Omental fat pad (tissue), 4 donors: Measurements from ENCODE around the gene FBXO31. TPM values are rescaled to one million over a fixed set of nuclear protein-coding genes. Genes with fewer than 3 reads are reported as not detected.

Experiments
- ATAC-seq: fragments of 150-250 bp; one replicate; pipeline ENCODE4 v1.9.1; 2016; ENCODE audit warnings: mild to moderate bottlenecking, moderate library complexity; ENCODE audit not compliant: low FRiP score
- DNase-seq: peaks from one replicate; pipeline ENCODE4 v3.0.0-alpha.2; 2019; ENCODE audit warnings: low spot score
- total RNA-seq, 4 donors: library from RNA; depleted of rRNA; stranded (reverse); fragments of >200 nt; gene quantifications; one replicate each; pipeline ENCODE4 v1.1.0, GENCODE V29; 2016
- TF ChIP-seq, protein P1 (sequence below), 3 donors: fragments of 450-650 bp; IDR thresholded peaks; one replicate each; pipeline ENCODE4 v1.5.1; 2016 to 2017; ENCODE audit warnings: antibody characterized with exemption in 3 of 3, mild to moderate bottlenecking in 3 of 3, moderate library complexity in 2 of 3

FBXO31 gene
- total RNA-seq, 4 donors from 2014 or later: 32.8 to 187 (median 61.9) TPM

DNA sequence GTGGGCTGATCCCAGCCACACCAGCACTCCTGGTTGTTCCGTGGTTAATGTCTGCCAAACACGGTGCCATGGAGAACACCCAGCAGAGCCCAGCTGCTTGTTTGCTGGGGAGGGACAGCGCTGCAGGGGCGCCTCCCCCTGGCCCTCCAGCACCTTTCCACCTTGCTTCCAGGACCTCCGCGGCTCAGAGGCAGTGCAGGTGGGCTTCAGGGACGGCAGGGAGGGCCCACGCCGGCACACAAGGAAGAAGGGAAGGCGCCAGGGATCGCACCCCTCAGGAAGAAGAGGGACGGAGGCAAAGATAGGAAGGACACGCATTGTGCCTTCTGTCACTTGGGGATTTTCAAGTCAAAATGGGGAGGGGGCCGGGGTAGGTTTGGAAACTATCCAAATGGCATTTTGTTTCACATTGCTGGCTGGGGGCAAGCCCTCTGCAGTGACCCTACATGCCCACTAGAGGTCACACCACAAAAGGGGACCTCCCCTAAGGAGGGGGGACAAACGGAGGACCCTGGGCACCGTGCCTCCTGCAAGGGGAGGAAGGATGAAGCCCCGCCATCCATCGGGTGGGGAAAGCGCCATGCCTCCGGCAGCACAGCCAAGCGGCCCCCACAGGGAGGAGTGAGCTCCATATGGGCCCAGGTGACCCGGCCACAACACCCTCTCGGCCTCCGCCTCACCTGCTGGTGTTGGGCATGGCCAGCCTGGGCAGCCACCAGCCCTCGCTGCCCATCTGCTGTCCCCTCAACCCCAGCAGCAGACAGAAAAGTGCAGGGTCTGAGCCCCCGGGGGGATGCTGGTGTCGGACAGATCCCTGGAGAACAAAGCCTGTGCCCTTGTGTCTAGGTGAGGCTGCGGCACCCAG, 58.9 kb downstream of the FBXO31 start:
- TF ChIP-seq, protein P1, sequence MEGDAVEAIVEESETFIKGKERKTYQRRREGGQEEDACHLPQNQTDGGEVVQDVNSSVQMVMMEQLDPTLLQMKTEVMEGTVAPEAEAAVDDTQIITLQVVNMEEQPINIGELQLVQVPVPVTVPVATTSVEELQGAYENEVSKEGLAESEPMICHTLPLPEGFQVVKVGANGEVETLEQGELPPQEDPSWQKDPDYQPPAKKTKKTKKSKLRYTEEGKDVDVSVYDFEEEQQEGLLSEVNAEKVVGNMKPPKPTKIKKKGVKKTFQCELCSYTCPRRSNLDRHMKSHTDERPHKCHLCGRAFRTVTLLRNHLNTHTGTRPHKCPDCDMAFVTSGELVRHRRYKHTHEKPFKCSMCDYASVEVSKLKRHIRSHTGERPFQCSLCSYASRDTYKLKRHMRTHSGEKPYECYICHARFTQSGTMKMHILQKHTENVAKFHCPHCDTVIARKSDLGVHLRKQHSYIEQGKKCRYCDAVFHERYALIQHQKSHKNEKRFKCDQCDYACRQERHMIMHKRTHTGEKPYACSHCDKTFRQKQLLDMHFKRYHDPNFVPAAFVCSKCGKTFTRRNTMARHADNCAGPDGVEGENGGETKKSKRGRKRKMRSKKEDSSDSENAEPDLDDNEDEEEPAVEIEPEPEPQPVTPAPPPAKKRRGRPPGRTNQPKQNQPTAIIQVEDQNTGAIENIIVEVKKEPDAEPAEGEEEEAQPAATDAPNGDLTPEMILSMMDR (IDR thresholded peaks at IDR 0.05): peak in 1 of 3 donors; percentile 21
- ATAC-seq (no peak), DNase-seq (no peak)

GRCh38 chr16:87323727-87324410, 59.7 kb downstream of the FBXO31 start:
- ATAC-seq: no peak
- no peak for DNase-seq
- TF ChIP-seq, protein P1 (IDR thresholded peaks at IDR 0.05): no peak

DNA sequence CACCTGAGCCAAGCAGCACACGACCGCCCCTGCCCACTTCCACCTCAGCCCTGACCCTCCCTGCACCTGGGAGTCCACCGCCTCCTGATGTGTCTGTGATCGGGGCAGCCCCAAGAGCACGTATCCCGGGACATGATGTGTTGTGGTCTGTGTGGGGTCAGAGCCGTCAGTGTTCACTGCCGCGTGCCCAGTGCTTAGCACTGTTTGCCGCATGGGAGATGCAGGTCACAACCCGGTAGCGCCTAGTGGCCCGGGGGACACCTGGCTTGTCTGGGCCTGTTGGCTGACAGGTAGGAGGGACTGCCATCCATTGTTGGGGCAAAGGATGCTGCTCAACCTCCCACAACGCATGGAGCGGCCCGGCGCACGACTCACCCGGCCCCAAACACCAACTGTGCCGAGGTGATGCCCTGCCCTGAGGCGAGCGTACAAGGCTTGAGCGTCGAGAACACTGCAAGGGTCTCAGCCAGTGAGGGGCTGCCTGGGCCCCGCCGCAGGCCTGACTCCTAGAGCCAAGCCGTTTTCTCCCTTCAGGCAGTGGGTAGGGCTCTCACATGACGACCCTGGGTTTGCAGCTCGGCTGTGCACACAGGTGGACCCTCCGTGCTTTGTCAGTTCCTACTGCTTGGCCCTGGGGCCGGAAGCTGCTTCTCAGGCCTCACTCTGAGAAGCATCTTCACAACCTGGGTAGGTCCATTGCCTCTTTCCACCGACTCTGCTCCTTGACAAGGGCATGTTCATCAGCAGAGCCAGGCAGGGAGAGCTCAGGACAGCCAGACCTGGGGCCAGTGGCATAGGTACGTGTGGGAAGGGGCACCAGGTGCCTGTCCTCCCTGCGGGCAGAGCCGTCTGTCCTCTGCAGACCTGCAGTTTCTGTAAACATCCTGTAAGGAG, 60.5 kb downstream of the FBXO31 start:
- ATAC-seq: no peak
- no peak for DNase-seq
- TF ChIP-seq, protein P1 (IDR thresholded peaks at IDR 0.05): no peak

DNA sequence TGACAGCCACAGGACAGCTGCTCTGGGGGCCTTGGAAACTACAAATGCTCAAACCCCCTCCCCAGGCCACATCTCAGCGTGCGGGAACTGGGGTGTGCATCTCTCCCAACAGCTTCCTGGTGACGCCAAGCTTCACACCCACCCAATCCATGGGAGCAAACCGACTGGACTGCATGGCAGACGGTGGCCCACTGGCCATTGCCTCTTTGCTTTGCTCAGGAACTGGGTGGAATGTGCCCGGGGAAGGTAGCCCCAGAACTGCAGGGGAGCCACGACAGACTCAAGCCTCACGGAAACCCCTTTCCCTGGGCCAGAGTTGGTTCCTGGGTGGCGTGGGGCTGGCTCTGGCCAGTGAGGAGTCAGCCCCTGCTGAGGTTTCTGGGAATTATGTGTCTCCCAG, 61.2 kb downstream of the FBXO31 start:
- no peak for DNase-seq
- TF ChIP-seq, protein P1 (IDR thresholded peaks at IDR 0.05): no peak
- ATAC-seq: no peak

GRCh38 chr16:87321336-87322107, 62.1 kb downstream of the FBXO31 start:
- no peak for DNase-seq
- TF ChIP-seq, protein P1 (IDR thresholded peaks at IDR 0.05): no peak
- no peak for ATAC-seq
